RWPE1 (cell line): ENCODE results near the gene PRAMEF27.
"Not testable (repeated sequence)": the region's sequence is repeated elsewhere in the genome, so short reads cannot be mapped to it uniquely, and the experiment has no call there.

Experiments
- CTCF ChIA-PET: fragments of 350-600 bp; sonication (Branson Sonifier 250); formaldehyde crosslinking; extraction: SDS; loops from one replicate; lab custom pipeline; 2021; lab: Yijun Ruan, JAX
- POLR2A ChIA-PET: fragments of 400-600 bp; formaldehyde crosslinking; extraction: SDS; loops from one replicate; lab custom pipeline; 2020; ENCODE audit warnings: antibody characterized with exemption; ENCODE audit not compliant: low non-redundant PET; lab: Yijun Ruan, JAX
- DNase-seq: peaks from one replicate; pipeline ENCODE4 v3.0.0; 2012; ENCODE audit warnings: low spot score
- H3K27ac ChIP-seq: fragments of 450-650 bp; 2 replicates; pipeline ENCODE4 v1.5.1; 2017

The PRAMEF27 gene

GRCh38 chr1:13056475-13056874 lies at the start of gene PRAMEF27:
Gene PRAMEF27 (minus strand): TSS chr1:13056575. CDS start chr1:13053659, 2,916 bp downstream.
- H3K27ac ChIP-seq, CTCF ChIA-PET, POLR2A ChIA-PET, DNase-seq: not testable (repeated sequence)

- POLR2A ChIA-PET, H3K27ac ChIP-seq, CTCF ChIA-PET, DNase-seq: not testable (repeated sequence)
These were observed 14.1 kb upstream of the PRAMEF27 start, which contains the start of gene PRAMEF25 for GRCh38 chr1:13070474-13070873. Gene PRAMEF25 (plus strand): TSS chr1:13070774. CDS start chr1:13073694, 2,920 bp downstream.

GRCh38 chr1:13019846-13020245 lies 36.5 kb downstream of the PRAMEF27 start:
- DNase-seq, H3K27ac ChIP-seq, CTCF ChIA-PET, POLR2A ChIA-PET: not testable (repeated sequence)

DNA sequence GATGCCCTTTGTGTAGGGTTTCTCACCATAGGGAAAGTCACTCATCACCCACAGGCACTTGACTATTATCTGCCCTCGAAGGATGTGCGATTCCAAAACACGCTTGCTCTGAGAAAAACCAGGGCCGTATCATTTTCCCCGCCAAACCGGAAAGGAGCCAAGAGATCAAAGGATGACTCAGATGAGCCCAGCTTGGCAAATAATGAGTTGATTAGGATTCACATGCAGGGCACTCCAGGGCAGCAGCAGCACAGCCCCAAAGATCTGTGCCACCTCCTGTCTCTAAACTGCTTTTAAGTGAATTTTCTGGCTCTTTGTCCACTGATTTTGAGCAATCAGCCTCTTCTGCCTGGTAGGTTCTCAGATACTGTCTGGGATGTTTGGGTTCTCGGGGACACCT lies 44.4 kb downstream of the PRAMEF27 start:
- H3K27ac ChIP-seq, DNase-seq, CTCF ChIA-PET, POLR2A ChIA-PET: not testable (repeated sequence)

DNA sequence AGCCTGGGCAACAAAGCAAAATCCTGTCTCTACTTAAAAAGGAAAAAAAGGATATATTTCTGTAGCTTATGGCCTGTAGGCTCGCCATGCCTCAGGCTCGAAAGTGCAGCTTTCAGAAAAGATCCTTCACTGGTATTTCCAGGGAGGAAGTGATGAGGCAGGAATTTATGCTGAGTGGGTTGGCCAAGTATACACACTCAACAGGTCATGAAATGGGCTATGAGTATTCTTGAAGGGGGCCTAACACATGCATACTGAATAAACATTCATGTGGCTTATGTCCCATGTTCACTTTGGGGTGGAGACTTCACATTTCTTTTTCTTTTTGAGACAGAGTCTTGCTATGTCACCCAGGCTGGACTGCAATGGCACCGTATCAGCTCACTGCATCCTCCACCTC lies 47.0 kb downstream of the PRAMEF27 start:
- H3K27ac ChIP-seq, POLR2A ChIA-PET, CTCF ChIA-PET, DNase-seq: not testable (repeated sequence)

DNA sequence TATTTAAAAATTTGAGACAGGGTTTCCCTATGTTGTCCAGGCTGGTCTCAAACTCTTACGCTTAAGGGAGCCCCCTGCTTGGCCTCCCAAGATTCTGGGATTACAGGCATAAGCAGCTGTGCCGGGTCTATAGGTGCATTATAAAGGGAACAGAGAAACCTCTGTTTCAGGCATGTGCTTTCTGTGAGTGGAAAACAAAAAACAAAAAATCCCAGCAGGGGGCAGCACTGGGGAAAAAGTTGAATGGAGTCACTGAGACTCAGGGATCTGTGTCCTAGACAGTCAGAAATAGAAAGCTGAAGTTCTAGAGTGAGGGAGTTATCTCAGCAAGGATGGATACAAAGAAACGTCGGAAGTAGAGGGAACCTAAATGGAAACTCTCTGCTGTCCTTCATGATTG lies 50.6 kb downstream of the PRAMEF27 start:
- H3K27ac ChIP-seq, POLR2A ChIA-PET, DNase-seq, CTCF ChIA-PET: not testable (repeated sequence)
